GM21529 (cell line): Measurements from ENCODE around the gene CUL1.

ENCODE experiments used
- ATAC-seq: cut with Tn5 transposase; IDR thresholded peaks from one replicate; pipeline ENCODE4 v1.9.1; 2021; ENCODE audit not compliant: unreplicated experiment

Gene CUL1

DNA sequence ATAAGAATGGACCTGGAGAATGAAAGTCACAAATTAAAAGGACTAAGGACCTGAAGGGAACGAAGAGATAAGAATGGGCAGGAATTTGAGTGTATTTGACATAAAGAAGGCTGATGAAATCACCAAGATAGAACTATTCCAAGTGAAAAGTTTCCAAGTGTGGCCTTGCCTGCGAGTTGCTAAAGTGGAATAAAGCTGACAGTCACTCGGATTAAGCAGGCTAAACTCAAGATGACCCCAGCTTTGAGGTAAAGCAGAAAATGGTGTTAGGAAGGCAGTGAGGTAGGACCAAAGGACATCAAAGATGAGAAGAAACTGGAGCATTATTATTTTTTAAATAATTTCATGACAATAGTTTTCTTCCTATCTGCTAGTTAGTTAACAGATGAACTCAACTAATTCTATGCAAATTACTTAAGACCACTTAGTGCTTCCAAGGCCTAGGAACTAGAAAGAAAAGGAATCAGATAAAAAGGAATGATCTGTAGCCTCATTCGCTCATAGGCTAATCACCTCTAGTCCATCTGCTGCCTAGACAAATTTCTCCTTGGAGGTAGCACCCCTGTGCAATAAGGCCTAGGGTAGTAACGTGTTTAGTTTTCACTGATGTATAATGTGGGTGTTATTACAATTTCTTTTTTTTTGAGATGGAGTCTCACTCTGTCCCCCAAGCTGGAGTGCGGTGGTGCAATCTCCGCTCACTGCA is 150.8 kb downstream of the CUL1 start:
- no peak for ATAC-seq

- no peak for ATAC-seq
Measured at GRCh38 chr7:148850564-148850963, 151.9 kb downstream of the CUL1 start.
